ENCODE data around the gene SLC19A1.
A peak's percentile ranks its signal among the peaks of the same experiment; 100 is the strongest.

SLC19A1 gene

GRCh38 chr21:45545236-45545570 lies 3.0 kb upstream of the SLC19A1 start:
- DNase-seq (ENCODE audit: low spot score), result no peak

DNA sequence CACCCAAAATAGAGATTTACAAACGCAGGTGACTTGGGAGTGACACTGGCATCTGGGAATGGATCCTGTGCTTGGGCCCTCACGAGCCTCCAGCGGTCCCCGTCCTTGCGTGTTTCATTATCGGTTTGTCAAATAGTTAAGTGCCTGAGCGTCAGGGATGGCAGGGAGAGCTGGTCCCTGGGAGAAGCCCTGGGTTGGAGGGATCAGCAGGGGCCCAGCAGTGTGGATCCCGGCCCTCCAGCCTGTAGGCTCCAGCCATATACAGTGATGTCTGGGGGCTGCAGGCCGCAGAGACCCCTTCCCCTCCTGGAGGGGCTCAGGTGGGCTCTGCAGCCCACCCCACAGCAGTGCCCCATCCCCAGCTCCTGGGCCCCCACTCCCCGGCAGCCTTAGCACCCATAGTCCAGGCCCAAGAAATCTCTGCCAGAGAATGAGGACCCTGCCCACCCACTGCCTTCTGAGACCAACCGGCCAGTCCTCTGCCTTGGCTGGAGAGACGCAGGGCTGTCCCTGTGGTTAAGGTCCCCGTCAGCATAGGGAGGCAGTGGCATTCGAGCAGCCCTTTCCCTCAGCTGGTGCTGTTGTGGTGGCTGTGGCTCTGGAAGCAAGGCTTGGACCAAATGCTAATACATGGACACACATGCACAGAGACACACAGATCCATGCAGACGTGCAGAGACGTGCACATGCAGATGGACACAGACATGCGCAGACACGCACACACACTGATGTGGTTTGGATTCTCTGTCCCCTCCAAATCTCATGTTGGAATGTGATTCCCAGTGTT lies 2.4 kb upstream of the SLC19A1 start:
- DNase-seq (ENCODE audit: low spot score), result no peak

GRCh38 chr21:45543710-45544448 lies 1.6 kb upstream of the SLC19A1 start:
- no peak for DNase-seq (ENCODE audit: low spot score)

- no peak for DNase-seq (ENCODE audit: low spot score)
Observed at GRCh38 chr21:45543371-45543709, 1.1 kb upstream of the SLC19A1 start.

- DNase-seq (ENCODE audit: low spot score), result no peak
Observed at GRCh38 chr21:45542667-45543370, 579 bp upstream of the SLC19A1 start.

DNA sequence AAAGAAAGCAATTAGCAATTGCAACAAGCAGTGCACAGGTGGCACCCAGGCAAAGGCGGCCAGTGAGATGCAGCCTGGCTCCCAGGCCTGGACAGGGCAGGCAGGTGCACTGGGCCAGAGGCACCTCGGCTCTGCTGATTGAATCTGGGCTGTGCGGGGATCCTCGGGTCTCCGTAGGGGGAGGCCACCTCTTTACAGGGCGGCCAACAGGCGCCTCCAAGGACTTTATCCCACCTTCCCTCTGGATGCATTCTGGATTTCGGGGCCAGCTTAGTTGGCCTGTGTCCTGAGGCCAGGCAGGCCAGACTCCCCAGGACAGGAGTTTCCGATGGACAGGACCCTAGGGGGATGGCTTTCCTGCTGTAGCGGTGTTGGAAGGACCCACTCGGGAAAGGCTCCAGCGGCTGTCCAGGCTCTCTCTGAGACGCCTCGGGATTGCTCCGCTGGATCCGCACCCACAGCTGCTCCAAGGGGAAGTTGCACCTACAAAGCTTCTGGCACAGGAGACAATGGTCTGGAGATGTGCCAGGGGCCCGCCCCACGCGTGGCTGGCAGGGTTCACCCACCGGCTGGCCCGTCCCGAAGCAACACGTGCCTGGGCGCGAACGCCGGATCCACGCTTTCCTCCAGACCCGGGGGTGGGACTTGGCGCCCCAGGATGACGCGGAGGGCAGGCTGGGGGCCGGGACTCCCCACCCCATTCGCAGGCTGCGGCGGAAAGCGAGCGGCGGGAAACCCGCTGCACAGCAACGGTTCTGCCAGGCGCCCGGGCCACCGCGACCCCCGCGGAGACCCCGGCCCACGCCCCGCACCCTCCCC lies 810 bp downstream of the SLC19A1 start:
- peak; percentile 87 for DNase-seq (ENCODE audit: low spot score)

GRCh38 chr21:45540601-45540970 lies 1.7 kb downstream of the SLC19A1 start:
- no peak for DNase-seq (ENCODE audit: low spot score)

- no peak for DNase-seq (ENCODE audit: low spot score)
Observed at GRCh38 chr21:45539796-45540600, 2.2 kb downstream of the SLC19A1 start.

- DNase-seq (ENCODE audit: low spot score), result no peak
Observed at GRCh38 chr21:45539046-45539795, 3.0 kb downstream of the SLC19A1 start.

GRCh38 chr21:45538381-45539045 lies 3.7 kb downstream of the SLC19A1 start:
- DNase-seq (ENCODE audit: low spot score), result no peak

DNA sequence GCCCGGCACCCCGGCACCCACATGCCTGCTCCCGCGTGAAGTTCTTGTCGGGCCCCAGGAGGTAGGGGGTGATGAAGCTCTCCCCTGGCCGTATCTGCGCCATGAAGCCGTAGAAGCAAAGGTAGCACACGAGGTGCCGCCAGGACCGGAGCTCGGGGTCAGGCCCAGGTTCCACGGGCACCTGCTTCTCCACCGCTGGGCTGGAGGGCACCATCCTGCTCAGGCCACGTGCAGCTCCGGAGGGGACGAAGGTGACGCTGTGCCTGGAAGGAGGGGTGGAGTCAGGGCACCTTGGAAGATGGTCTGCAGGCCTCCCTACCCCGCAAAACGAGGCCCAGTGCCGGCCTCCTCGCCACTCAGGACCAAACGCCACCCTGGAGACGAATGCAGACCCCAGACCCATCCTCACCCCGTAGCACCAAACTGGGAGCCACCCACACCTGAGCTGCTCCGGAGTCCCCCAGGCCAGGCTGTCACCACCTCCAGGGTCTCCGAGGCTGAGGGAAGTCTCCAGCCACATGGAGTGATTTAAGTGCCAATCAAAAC lies 4.4 kb downstream of the SLC19A1 start:
- DNase-seq (ENCODE audit: low spot score), result no peak

GRCh38 chr21:45537111-45537745 lies 5.0 kb downstream of the SLC19A1 start:
- no peak for DNase-seq (ENCODE audit: low spot score)

DNA sequence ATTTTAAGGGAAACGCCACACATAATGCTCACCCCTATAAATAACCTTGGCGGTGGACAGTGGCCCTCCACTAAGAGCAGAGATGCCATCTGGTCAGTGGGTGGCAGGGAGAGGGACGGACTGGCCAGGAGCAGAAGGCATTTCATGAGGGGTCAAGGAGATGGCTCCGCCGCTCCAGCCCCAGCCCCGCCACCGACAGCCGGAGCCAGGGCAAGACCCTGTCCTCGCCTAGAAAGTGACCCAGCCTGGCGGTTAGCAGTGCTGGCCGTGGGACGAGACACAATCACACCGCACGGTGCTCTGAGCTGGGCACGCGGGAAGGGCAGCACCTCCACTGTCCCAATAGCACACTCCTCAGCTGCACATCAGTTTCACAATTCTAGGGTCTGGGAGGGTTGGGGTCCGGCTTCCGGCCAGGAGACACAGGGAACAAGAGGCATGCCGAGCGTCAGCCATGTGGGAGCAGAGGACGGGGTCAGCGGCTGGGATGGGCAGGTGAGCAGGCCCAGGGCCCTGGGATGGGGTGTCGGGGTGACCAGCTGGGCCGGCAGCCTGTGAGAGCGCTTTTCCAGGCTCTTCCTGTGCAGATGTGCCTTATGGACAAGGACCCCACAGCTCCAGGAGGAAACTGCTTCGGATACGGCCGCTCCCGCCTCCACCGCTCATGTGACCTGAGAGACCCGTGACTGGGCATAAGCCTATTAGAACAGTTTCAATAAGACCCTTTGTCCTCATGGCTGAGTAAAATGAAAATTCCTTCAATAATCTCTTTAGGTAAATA lies 5.7 kb downstream of the SLC19A1 start:
- DNase-seq (ENCODE audit: low spot score), result no peak

- DNase-seq (ENCODE audit: low spot score), result no peak
Observed at GRCh38 chr21:45535341-45536081, 6.7 kb downstream of the SLC19A1 start.

DNA sequence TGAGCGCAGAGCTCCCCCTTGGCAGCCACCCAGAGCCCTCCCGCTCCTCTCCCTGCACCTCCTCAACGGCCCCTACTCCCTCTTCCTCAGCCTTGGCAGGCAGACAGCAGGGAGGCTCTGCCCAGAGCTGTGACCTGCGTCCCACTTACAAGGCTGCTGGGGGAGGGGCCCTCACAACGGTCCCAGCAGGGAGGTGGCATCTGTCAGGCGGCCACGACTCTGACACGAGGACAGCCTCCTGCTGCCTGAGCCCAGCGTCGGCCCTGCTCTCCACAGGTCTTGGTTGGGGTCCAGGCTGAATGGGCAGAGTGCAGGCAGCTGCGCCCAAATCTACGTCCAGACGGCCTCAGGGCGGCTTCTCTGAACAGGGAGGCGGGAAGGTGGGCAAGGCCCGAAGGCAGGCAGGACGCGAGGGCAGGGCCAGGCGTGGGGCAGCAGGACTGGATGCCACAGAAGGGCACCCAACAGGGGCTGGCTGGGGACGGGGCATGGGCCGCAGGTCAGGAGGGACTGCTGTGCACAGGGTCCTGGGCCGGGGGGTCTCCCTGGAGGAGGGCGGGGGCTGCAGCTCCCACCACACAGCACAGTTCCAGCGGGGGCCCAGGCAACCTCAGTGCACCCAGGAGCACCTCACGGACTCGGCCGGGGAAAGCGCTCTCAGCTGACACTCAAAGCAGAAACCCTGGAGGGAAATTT lies 7.5 kb downstream of the SLC19A1 start:
- DNase-seq (ENCODE audit: low spot score), result no peak

GRCh38 chr21:45533846-45534635 lies 8.2 kb downstream of the SLC19A1 start:
- no peak for DNase-seq (ENCODE audit: low spot score)
